ENCODE results near the gene CLEC14A.
A peak's percentile ranks its signal among the peaks of the same experiment; 100 is the strongest.

The CLEC14A gene

GRCh38 chr14:38248321-38249028 lies 7.4 kb downstream of the CLEC14A start:
- no peak for DNase-seq (ENCODE audit: low spot score)

- no peak for DNase-seq (ENCODE audit: low spot score)
These were observed 12.1 kb downstream of the CLEC14A start for GRCh38 chr14:38243696-38244240.

GRCh38 chr14:38238878-38239277 lies 17.0 kb downstream of the CLEC14A start:
- DNase-seq (ENCODE audit: low spot score) = no peak

DNA sequence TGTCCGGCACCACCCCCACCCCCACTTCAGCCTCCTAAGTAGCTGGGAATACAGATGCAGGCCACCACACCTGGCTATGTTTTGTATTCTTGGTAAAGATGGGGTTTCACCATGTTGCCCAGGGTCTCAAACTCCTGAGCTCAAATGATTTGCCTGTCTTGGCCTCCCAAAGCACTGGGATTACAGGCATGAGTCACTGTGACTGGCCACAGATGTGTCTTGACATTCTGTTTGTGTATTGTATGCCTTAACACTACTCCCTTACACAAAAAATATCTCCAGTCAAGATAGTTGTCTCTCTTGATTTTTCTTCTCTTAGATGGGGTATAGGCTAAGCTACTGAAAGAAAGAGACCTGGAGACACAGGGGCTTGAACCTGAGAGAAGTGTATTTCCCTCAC lies 17.6 kb downstream of the CLEC14A start:
- no peak for DNase-seq (ENCODE audit: low spot score)

DNA sequence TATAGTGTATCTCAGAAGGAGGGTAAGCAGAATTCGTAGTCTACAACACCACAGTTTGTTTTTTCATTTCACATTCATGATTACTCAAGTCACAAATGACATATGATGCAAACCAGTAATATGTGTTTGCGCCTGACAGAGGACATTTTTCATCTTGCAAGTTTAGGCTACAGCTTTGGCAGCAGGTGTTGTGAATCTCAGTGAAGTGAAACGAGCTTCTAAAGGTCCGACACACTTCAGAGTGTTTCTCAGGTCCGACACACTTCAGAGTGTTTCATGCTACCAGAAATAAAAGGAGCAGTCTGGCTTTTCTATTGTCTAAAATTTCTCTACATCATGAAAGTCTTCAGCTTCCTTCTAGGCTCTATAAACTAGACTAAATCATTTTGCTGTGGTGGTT lies 22.7 kb downstream of the CLEC14A start:
- no peak for DNase-seq (ENCODE audit: low spot score)

GRCh38 chr14:38226366-38226765 lies 29.5 kb downstream of the CLEC14A start:
- DNase-seq (ENCODE audit: low spot score) = no peak

DNA sequence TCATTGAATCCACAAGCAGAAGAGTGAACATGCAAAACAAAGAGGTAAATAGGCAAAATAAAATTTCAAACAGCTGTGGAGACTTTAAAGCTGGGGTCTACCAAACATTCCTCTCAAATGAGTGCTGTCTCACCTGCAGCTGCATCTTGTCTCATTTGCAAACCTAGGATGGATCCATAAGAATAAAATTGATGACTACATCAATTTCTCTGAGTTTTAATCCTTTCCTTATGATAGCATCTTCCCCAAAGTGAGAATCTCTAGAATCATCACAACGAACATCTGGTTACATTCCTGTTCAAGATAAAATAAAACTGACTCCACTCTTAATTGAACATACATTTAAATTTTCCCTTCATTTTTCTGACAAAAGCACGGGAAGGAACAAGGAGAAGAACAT lies 29.9 kb downstream of the CLEC14A start:
- DNase-seq (ENCODE audit: low spot score) = no peak

- no peak for DNase-seq (ENCODE audit: low spot score)
These were observed 31.6 kb downstream of the CLEC14A start for GRCh38 chr14:38224338-38224737.

GRCh38 chr14:38221077-38221476 lies 34.8 kb downstream of the CLEC14A start:
- no peak for DNase-seq (ENCODE audit: low spot score)

- DNase-seq (ENCODE audit: low spot score) = no peak
These were observed 38.3 kb downstream of the CLEC14A start for GRCh38 chr14:38217553-38217952.

DNA sequence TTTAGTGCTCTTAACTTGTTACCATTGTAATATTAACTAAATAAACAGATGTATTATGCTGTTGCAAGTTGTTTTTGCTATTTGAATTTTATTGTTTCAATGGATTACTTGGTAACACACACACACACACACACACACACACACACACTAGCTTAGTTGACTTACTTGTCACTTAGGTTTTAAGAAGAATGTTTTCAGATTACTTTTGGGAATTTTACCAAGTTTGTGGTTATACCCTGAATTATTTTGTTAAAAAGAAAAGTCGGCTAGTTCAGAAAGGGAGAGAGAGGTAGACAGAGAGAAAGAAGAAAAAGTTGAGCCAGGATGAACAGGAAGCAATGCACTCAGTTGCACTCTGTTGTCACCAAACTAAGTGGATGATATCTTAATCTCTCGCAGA lies 42.9 kb downstream of the CLEC14A start:
- no peak for DNase-seq (ENCODE audit: low spot score)

- no peak for DNase-seq (ENCODE audit: low spot score)
These were observed 43.8 kb downstream of the CLEC14A start for GRCh38 chr14:38212111-38212510.

- no peak for DNase-seq (ENCODE audit: low spot score)
These were observed 44.6 kb downstream of the CLEC14A start for GRCh38 chr14:38211255-38211735.

DNA sequence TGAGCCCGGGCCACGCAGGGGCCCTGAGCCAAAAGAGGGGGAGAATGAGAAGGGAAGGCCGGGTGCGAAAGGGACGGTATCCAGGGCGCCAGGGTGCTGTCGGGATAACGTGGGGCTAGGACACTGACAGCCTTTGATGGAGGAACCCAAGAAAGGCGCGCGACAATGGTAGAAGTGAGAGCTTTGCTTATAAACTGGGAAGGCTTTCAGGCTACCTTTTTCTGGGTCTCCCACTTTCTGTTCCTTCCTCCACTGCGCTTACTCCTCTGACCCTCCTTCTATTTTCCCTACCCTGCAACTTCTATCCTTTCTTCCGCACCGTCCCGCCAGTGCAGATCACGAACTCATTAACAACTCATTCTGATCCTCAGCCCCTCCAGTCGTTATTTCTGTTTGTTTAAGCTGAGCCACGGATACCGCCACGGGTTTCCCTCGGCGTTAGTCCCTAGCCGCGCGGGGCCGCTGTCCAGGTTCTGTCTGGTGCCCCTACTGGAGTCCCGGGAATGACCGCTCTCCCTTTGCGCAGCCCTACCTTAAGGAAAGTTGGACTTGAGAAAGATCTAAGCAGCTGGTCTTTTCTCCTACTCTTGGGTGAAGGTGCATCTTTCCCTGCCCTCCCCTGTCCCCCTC lies 45.2 kb downstream of the CLEC14A start:
- no peak for DNase-seq (ENCODE audit: low spot score)

DNA sequence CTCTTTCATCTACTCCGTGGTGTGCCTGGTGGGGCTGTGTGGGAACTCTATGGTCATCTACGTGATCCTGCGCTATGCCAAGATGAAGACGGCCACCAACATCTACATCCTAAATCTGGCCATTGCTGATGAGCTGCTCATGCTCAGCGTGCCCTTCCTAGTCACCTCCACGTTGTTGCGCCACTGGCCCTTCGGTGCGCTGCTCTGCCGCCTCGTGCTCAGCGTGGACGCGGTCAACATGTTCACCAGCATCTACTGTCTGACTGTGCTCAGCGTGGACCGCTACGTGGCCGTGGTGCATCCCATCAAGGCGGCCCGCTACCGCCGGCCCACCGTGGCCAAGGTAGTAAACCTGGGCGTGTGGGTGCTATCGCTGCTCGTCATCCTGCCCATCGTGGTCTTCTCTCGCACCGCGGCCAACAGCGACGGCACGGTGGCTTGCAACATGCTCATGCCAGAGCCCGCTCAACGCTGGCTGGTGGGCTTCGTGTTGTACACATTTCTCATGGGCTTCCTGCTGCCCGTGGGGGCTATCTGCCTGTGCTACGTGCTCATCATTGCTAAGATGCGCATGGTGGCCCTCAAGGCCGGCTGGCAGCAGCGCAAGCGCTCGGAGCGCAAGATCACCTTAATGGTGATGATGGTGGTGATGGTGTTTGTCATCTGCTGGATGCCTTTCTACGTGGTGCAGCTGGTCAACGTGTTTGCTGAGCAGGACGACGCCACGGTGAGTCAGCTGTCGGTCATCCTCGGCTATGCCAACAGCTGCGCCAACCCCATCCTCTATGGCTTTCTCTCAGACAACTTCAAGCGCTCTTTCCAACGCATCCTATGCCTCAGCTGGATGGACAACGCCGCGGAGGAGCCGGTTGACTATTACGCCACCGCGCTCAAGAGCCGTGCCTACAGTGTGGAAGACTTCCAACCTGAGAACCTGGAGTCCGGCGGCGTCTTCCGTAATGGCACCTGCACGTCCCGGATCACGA lies 46.0 kb downstream of the CLEC14A start:
- no peak for DNase-seq (ENCODE audit: low spot score)

- peak; percentile 35 for DNase-seq (ENCODE audit: low spot score)
These were observed 47.0 kb downstream of the CLEC14A start for GRCh38 chr14:38208618-38209562.

DNA sequence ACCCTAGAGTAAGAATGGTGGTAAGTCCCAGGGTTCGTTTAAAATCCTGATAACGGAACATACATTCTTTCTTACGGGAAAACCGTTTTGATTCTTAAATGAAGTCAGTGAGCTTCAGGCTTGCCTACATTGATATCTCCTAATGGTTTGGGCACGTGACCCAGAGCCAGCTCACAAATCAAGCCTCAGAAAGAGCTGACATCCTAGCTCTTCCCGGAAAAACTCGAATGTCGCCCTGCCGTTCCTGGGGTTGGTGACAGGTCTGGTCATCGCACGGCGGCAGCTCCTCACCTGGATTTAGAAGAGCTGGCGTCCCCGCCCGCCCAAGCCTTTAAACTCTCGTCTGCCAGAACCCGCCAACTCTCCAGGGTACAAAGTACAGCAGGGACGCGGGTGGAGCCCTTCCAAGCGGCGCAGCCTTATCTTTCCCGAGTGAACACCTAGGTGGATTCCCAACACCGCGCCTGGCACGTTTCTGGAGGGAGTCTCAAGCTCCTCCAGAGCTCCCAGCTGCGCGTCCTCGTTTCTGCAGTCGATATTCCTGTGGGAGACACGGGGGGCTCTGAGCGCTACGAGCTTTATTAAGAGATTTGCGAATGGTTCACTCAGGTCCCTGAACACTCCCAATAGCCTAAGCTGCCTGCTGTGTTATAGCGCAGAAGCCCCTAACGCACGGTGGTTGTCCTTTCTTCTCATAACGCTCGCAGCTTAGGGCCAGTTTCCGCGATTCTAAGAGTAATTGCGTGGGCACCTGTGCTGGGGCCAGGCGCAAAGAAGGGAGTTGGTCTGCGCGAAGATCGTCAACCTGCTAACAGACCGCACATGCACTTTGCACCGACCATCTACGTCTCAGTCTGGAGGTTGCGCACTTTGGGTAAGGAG lies 47.9 kb downstream of the CLEC14A start, which contains the start of gene SSTR1:
Gene SSTR1, plus strand, starts transcription at position 169 of the 882 bp plus-strand sequence. CDS start 1,486 bp downstream, outside the sequence.
- peak; percentile 27 for DNase-seq (ENCODE audit: low spot score)

DNA sequence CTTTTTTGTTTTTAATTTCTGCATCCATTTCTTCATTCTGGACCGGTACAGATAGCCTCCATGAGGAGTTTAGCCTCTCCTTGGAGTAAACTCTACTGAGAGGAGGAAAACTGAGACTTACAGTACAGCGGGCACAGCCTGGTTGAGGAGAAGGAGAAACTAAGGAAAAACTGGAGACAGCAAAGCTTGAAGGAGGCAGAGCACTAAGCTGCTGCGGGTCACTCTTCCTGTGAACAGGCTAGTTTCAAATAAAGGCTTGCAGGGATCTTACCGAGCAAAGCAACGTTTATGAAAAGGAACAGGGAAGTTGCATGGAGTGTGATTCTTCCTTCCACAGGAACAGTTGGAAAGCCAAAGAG lies 48.5 kb downstream of the CLEC14A start:
- no peak for DNase-seq (ENCODE audit: low spot score)

- no peak for DNase-seq (ENCODE audit: low spot score)
These were observed 49.1 kb downstream of the CLEC14A start for GRCh38 chr14:38206689-38207376.

Measured in HuH-7.5 (cell line).